ENCODE data around the gene GSTM2.

DNA sequence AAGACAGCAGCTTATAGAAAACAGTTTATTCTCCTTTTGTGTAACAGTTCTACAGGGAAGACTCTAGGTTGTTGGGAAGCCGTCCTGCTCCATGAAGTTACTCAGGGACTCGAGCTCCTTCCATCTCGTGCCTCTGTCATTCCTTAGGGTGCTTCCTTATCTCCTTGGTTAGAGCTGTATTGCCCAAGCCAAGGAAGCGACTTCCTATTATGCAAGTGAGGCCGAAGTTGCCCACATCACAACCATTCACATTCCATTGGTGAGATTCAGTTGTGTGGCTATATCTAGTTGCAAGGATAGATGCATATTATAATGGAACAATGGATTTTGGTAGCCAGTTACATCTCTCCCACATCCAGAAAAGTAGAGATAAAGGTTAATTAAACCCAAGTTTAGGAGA lies 53.2 kb downstream of the GSTM2 start:
- TF ChIP-seq, protein P1, sequence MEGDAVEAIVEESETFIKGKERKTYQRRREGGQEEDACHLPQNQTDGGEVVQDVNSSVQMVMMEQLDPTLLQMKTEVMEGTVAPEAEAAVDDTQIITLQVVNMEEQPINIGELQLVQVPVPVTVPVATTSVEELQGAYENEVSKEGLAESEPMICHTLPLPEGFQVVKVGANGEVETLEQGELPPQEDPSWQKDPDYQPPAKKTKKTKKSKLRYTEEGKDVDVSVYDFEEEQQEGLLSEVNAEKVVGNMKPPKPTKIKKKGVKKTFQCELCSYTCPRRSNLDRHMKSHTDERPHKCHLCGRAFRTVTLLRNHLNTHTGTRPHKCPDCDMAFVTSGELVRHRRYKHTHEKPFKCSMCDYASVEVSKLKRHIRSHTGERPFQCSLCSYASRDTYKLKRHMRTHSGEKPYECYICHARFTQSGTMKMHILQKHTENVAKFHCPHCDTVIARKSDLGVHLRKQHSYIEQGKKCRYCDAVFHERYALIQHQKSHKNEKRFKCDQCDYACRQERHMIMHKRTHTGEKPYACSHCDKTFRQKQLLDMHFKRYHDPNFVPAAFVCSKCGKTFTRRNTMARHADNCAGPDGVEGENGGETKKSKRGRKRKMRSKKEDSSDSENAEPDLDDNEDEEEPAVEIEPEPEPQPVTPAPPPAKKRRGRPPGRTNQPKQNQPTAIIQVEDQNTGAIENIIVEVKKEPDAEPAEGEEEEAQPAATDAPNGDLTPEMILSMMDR (IDR thresholded peaks at IDR 0.05; ENCODE audit: low read depth, low read length, poor library complexity, severe bottlenecking): no peak
- no peak for TF ChIP-seq EZH2phosphoT487 (IDR thresholded peaks at IDR 0.05; ENCODE audit: borderline replicate concordance, low read length)

Measured in DOHH2 (cell line).